Immature natural killer cell (primary cell): ENCODE results near the gene PDE11A. TPM values are rescaled to one million over a fixed set of nuclear protein-coding genes. Genes with fewer than 3 reads are reported as not detected.
"Not testable (repeated sequence)": the region's sequence is repeated elsewhere in the genome, so short reads cannot be mapped to it uniquely, and the experiment has no call there.

Experiments used
- DNase-seq, 3 donors: peaks; one replicate each; pipeline ENCODE4 v3.0.0; 2022; ENCODE audit warnings: mixed read lengths in 1 of 3
- H3K27ac Mint-ChIP-seq, 6 donors: one replicate each; pipeline ENCODE4 v1.8.0; 2020; ENCODE audit warnings: mixed read lengths in 6 of 6, mild to moderate bottlenecking in 5 of 6, inconsistent platforms in 4 of 6, moderate library complexity in 3 of 6
- H3K27me3 Mint-ChIP-seq, 3 donors: one replicate each; pipeline ENCODE4 v1.8.0; 2020 to 2021; ENCODE audit warnings: low read depth in 3 of 3, mild to moderate bottlenecking in 3 of 3, mixed read lengths in 3 of 3, moderate library complexity in 3 of 3, inconsistent platforms in 1 of 3
- H3K36me3 Mint-ChIP-seq, 3 donors: one replicate each; pipeline ENCODE4 v1.8.0; 2020; ENCODE audit warnings: mixed read lengths in 3 of 3, inconsistent platforms in 2 of 3, mild to moderate bottlenecking in 2 of 3
- H3K4me1 Mint-ChIP-seq, 2 donors: one replicate each; pipeline ENCODE4 v1.8.0; 2020; ENCODE audit warnings: inconsistent platforms in 2 of 2, mild to moderate bottlenecking in 2 of 2, mixed read lengths in 2 of 2, moderate library complexity in 1 of 2
- H3K4me3 Mint-ChIP-seq, 5 donors: one replicate each; pipeline ENCODE4 v1.8.0; 2020; ENCODE audit warnings: mild to moderate bottlenecking in 5 of 5, mixed read lengths in 5 of 5, inconsistent platforms in 3 of 5, moderate library complexity in 3 of 5
- H3K9me3 Mint-ChIP-seq, 6 donors: one replicate each; pipeline ENCODE4 v1.8.0; 2020; ENCODE audit warnings: mild to moderate bottlenecking in 6 of 6, mixed read lengths in 6 of 6, inconsistent platforms in 4 of 6, moderate library complexity in 3 of 6
- polyA plus RNA-seq, 3 donors: library from polyadenylated mRNA; unstranded; fragments of 300-500 nt; fragmentation: Illumina TruSeq; gene quantifications; one replicate each; pipeline ENCODE4 v1.2.3, GENCODE V29; 2021

Gene PDE11A
- polyA plus RNA-seq, 3 donors from 2014 or later: not detected

DNA sequence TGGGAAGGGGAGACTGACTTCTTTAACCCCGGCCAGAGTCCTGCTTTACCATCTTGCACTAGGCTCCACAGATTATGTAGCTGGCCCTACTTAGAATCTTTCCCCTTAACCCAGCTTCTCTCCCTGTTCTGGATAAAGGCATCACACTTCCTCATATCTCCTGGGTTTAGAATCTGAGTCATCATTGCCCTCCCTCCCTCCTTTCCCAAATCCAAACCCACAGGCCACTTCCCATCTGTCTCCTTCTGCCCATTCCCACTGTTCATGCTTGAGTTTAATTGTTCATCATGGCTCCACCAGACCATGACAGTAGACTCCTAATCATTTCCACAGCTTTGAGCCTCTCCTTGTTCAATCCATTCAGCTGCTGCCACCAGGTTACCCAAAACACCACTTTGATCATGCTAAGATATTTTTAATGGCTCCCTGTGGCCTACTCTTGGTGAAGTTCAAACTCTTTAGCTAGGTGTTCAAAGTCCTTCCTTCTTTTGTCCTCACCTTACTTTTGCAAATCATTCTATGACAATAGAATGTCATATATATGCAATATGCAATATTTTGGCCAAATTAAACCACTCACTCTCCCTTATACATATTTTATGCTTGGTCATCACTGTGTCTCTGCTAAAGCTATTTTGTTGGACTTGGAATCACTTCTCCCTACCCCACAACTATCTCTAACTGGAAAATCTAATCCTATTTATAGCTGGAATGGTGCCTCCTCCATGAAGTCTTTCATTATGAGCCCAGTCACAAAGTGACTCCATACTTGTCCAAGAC lies 5.5 kb downstream of the PDE11A start:
- Mint-ChIP-seq H3K27me3 (peaks cover 2 to 5% (median 4%) of the 10 kb centered on the region in 3 donors), H3K9me3 (no peaks in the 10 kb centered on the region), H3K36me3 (no peaks in the 10 kb centered on the region), H3K27ac (no peak overlapping the region), H3K4me1 (no peaks in the 10 kb centered on the region), H3K4me3 (no peak overlapping the region)
- DNase-seq: no peak

DNA sequence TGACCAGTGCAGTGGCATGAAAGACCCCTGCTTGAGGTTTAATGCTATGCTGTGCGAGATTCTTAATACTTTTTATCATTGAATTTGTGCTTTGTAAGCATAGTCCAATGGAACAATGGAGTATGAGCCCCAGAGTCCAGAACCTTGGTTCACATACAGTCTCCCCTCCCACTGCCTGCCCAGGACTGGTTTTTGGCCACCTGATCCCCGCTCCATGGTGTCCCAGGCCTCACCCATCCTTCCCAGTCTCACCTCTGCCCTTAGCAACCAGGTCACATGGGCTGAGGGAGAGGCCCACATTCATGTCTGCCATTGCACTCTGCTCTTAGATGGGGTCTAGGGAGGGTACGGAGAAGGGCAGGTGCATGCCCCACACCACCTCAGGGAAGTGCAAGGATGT lies 6.3 kb downstream of the PDE11A start:
- Mint-ChIP-seq H3K9me3 (no peaks in the 10 kb centered on the region), H3K27ac (no peak overlapping the region), H3K27me3 (peaks cover 2 to 5% (median 5%) of the 10 kb centered on the region in 3 donors), H3K36me3 (no peaks in the 10 kb centered on the region), H3K4me1 (no peaks in the 10 kb centered on the region), H3K4me3 (no peak overlapping the region)
- no peak for DNase-seq

DNA sequence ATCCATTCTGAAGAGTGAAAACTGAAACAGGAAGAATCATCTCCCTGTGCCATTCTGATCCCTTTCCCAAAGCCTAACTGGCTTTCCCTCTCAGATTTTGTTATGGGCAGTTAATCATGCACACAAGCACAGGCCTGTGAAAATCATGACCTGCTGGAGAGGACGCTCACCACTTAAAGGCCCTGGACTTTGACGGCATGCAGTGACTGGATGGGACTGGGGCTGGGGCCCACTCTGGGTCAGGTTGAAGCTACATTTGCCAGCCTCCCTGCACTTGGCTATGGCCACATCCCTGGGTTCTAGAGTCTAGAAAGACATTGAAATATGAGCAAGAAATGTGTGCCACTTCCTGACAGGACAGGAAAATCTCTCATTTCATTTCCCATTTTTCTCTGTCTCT lies 12.9 kb downstream of the PDE11A start:
- H3K4me1 Mint-ChIP-seq: no peaks in the 10 kb centered on the region
- peaks cover 0 to 4% (median 0%) of the 10 kb centered on the region in 6 donors for H3K9me3 Mint-ChIP-seq
- no peak overlapping the region for H3K4me3 Mint-ChIP-seq
- no peak for DNase-seq
- H3K27me3 Mint-ChIP-seq: peaks cover 0 to 1% (median 0%) of the 10 kb centered on the region in 3 donors
- no peaks in the 10 kb centered on the region for H3K36me3 Mint-ChIP-seq
- H3K27ac Mint-ChIP-seq: no peak overlapping the region

DNA sequence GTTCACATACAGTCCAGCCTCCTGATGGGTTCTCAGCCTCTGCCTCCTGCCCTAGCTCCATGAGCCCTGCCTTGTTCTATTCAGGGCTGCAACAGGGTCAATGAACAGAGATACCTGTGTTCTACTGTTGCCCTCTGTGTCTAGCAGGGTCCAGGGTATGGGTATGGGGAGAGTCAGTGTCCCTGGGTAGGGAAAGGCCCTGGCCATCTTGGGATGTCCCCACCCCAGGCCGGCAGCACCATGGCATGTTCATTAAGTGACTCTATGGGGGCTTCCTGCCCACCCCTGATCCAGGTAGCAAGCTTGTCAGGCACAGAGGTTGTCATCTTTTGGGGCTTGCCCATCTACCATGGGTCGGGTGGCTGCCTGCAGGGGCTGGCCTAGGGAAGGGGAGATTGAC lies 13.5 kb downstream of the PDE11A start:
- Mint-ChIP-seq H3K4me3 (no peak overlapping the region), H3K4me1 (no peaks in the 10 kb centered on the region), H3K27ac (no peak overlapping the region), H3K9me3 (peaks cover 0 to 4% (median 0%) of the 10 kb centered on the region in 6 donors), H3K27me3 (peaks cover 0 to 1% (median 0%) of the 10 kb centered on the region in 3 donors), H3K36me3 (no peaks in the 10 kb centered on the region)
- no peak for DNase-seq

DNA sequence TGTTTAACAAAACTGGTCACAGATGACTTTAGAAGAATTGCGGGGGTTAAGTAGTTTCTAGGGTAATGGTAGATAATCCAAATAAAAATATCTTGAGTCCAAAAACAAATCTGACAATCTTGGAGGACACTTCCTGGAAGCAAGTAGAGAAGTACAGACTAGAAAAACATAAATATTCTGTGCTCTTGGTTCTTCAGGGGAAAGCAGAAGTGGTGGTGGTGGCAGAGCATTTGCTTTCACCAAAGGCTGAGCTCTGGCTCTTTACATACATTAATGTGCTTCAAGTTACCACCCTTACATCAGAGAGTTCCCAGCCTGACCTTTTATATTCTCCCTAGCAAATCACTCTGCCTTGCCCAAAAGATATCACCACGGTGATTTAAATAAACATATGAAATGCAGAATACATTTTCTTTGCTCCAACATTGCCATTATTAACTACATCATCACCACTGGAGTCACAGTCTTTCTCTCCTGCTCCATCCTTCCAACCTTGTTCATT lies 15.3 kb downstream of the PDE11A start:
- H3K27me3 Mint-ChIP-seq: peaks cover 0 to 1% (median under 1%) of the 10 kb centered on the region in 3 donors
- no peak overlapping the region for H3K4me3 Mint-ChIP-seq
- no peak overlapping the region for H3K27ac Mint-ChIP-seq
- H3K9me3 Mint-ChIP-seq: peaks cover 0 to 4% (median 0%) of the 10 kb centered on the region in 6 donors
- no peaks in the 10 kb centered on the region for H3K36me3 Mint-ChIP-seq
- DNase-seq: no peak
- H3K4me1 Mint-ChIP-seq: no peaks in the 10 kb centered on the region

DNA sequence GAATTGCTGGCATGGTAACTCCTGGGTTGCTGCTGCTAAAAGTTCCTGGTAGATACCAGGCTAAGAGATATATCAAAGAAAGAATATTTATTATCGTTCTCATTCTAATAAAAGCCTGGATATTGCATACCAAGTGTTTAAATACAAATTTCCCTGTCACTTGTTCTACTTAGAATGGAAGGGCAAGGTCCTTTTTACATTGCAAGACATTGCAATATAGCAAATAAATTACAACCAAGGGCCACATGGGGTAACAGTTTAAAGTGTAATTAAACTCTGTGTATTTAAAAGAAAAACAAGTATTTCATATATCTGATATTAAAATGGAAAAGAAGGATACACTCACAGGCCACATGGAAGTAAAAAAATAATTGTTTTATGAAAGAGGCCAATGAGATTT lies 16.2 kb downstream of the PDE11A start:
- Mint-ChIP-seq H3K9me3 (peaks cover 0 to 4% (median 0%) of the 10 kb centered on the region in 6 donors), H3K27ac (no peak overlapping the region), H3K4me3 (no peak overlapping the region), H3K27me3 (peaks cover 0 to 2% (median under 1%) of the 10 kb centered on the region in 3 donors), H3K36me3 (no peaks in the 10 kb centered on the region), H3K4me1 (no peaks in the 10 kb centered on the region)
- no peak for DNase-seq

DNA sequence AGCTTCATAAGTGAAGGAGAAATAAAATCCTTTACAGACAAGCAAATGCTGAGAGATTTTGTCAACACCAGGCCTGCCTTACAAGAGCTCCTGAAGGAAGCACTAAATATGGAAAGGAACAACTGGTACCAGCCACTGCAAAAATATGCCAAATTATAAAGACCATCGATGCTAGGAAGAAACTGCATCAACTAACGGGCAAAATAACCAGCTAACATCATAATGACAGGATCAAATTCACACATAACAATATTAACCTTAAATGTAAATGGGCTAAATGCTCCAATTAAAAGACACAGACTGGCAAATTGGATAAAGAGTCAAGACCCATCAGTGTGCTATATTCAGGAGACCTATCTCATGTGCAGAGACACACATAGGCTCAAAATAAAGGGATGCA lies 21.3 kb downstream of the PDE11A start:
- not testable (repeated sequence) for H3K9me3 Mint-ChIP-seq, H3K27ac Mint-ChIP-seq, H3K4me1 Mint-ChIP-seq, H3K4me3 Mint-ChIP-seq, H3K27me3 Mint-ChIP-seq, DNase-seq, H3K36me3 Mint-ChIP-seq

DNA sequence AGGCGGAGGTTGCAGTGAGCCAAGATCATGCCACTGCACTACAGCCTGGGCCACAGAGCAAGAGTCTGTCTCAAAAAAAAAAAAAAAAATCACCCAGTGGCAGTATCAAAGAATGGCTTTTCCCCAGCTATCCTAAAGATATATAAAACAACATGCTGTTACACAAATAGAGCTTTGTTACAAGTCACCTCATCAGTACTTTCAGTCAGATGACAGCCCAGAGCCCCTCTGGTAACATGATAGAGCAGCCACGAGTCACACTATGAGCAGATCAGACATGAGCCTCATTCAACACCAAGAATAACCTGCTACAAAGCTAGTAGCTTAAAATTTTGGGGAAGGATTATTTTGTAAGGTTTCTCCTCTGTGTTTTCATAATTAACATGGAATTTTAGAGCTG lies 25.2 kb downstream of the PDE11A start:
- peaks cover 0 to 5% (median 0%) of the 10 kb centered on the region in 6 donors for H3K9me3 Mint-ChIP-seq
- no peak for DNase-seq
- H3K27ac Mint-ChIP-seq: no peak overlapping the region
- peaks cover 0 to 4% (median 3%) of the 10 kb centered on the region in 3 donors for H3K27me3 Mint-ChIP-seq
- H3K4me1 Mint-ChIP-seq: no peaks in the 10 kb centered on the region
- H3K36me3 Mint-ChIP-seq: peaks cover 0 to 4% (median 0%) of the 10 kb centered on the region in 3 donors
- no peak overlapping the region for H3K4me3 Mint-ChIP-seq

DNA sequence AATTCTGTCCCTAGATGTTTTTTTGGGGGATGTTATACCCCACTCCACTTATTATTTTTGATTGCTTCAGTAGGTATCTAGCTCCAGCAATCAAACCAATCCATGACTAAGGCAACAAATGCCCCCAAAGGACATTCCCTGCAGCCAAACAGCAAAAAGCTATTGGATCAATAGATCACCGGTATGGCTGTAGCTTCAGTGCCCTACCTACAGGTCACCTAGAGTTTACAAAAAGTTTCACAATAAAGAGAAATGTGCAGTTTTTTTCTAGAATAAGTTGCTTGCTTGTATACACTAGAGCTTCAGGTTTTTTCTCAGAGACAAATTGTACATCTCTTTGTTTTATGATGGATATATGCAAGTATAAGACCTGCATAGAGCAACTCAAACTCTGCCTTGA lies 27.7 kb downstream of the PDE11A start:
- Mint-ChIP-seq H3K27me3 (peaks cover 0 to 6% (median 2%) of the 10 kb centered on the region in 3 donors), H3K9me3 (peaks cover 0 to 3% (median 0%) of the 10 kb centered on the region in 6 donors), H3K4me3 (no peak overlapping the region), H3K4me1 (no peaks in the 10 kb centered on the region), H3K36me3 (peaks cover 0 to 4% (median 0%) of the 10 kb centered on the region in 3 donors), H3K27ac (no peak overlapping the region)
- no peak for DNase-seq

DNA sequence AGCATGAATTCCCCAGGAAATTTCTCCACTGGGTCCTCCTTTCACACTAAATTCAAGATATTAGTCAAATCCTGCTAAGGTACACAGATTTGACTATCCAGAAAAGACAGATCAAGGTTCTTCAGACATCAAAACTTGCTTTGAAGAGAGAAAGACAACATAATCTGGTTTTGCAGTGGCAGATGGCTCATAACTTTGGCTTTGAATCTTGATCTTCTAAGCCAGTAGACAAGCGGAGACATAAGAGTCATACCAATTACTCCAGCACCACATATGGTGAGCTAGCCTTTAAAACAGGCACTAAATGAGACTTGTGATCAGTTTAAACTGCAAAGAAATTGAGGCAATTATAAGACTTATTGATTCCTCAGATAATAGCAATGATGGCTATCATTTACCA lies 29.3 kb downstream of the PDE11A start:
- peaks cover 0 to 6% (median 0%) of the 10 kb centered on the region in 6 donors for H3K9me3 Mint-ChIP-seq
- H3K4me1 Mint-ChIP-seq: no peaks in the 10 kb centered on the region
- no peak overlapping the region for H3K4me3 Mint-ChIP-seq
- peaks cover 0 to 4% (median 0%) of the 10 kb centered on the region in 3 donors for H3K36me3 Mint-ChIP-seq
- H3K27me3 Mint-ChIP-seq: peaks cover 2 to 8% (median 2%) of the 10 kb centered on the region in 3 donors
- no peak overlapping the region for H3K27ac Mint-ChIP-seq
- DNase-seq: no peak

DNA sequence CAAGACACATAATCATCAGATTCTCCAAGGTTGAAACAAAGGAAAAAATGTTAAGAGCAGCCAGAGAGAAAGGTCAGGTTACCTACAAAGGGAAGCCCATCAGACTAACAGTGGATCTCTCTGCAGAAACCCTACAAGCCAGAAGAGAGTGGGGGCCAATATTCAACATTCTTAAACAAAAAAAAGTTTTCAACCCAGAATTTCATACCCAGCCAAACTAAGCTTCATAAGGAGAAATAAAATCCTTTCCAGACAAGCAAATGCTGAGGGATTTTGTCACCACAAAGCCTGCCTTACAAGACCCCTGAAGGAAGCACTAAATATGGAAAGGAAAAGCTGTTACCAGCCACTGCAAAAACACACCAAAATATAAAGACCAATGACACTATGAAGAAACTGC lies 39.0 kb downstream of the PDE11A start:
- not testable (repeated sequence) for H3K9me3 Mint-ChIP-seq, H3K27ac Mint-ChIP-seq

DNA sequence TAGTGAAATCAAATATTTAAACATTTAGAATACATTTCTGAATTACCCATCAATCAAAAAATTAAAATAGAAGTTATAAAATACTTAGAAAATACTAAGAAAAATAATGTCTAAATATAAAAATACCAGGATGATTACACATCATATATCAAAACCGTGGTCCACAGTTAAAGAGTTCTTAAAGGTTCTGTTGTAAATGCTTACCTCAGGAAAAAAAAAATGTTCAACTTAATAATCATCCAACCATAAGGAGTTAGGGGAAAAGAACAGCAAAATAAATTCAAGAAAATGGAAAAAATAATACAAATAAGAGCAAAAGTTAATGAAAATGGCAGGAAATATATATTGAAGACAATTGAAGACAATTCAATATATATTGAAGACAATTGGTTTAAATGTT lies 43.2 kb downstream of the PDE11A start:
- Mint-ChIP-seq H3K36me3 (peaks cover 0 to 3% (median 0%) of the 10 kb centered on the region in 3 donors), H3K4me1 (no peaks in the 10 kb centered on the region), H3K9me3 (peaks cover 0 to 6% (median 2%) of the 10 kb centered on the region in 6 donors), H3K4me3 (no peak overlapping the region), H3K27ac (no peak overlapping the region), H3K27me3 (peaks cover 0 to 4% (median under 1%) of the 10 kb centered on the region in 3 donors)
- no peak for DNase-seq

More for the DNA sequence above, 39.0 kb downstream of the PDE11A start:
- H3K4me3 Mint-ChIP-seq, DNase-seq, H3K27me3 Mint-ChIP-seq, H3K36me3 Mint-ChIP-seq, H3K4me1 Mint-ChIP-seq: not testable (repeated sequence)

DNA sequence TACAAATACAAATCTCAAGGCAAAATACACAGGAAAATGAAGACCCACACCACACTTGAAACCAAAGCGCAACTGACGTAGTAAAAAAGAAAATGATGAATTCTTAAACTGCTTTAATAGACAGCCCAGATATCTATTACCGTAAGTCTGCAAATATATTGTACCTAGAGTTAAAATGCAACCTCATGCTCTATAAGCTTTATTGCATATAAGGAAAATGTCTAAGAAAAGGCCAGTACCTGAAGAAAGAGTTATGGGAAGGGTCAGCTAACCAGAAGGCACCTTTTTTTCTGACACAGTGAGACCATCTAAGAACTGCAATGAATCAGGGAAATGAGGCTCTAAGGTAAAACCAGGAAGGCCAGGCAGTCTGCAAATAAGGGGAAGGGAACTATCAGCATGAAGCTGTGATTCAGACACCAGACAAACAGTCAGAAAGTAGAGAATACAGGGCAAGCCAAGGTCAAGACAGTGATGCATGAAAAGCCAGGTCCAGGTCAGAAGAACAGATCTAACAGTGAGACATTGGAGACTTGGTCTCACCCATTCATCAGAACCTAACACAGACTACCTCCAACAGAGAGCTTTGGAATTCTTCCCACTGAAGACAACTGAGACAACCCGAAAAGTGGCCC lies 46.9 kb downstream of the PDE11A start:
- Mint-ChIP-seq H3K4me3 (no peak overlapping the region), H3K27ac (no peak overlapping the region), H3K4me1 (no peaks in the 10 kb centered on the region), H3K36me3 (no peaks in the 10 kb centered on the region), H3K27me3 (peaks cover 0 to 3% (median 3%) of the 10 kb centered on the region in 3 donors), H3K9me3 (no peaks in the 10 kb centered on the region)
- no peak for DNase-seq

DNA sequence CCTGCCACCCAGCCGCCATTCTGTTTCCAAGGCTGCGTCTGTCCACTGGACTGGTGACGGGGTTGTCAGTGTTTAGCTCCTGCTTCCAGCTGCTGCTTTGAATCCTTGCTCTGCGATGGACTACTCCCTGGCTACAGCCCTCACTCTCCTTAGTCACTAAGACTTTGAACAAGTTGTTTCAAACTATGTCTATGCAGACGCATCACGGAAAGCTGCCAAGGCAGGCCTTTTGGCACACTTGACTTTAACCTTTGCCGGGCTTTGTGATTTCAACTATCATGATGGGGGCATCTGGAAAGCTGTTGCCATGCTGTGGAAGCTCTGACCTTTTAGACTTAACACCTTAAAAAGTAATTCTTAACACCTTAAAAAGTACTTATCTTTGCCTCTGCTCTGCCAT lies 54.4 kb downstream of the PDE11A start:
- H3K27ac Mint-ChIP-seq: no peak overlapping the region
- no peaks in the 10 kb centered on the region for H3K36me3 Mint-ChIP-seq
- H3K4me1 Mint-ChIP-seq: no peaks in the 10 kb centered on the region
- DNase-seq: no peak
- H3K4me3 Mint-ChIP-seq: no peak overlapping the region
- H3K27me3 Mint-ChIP-seq: peaks cover 0 to 4% (median 3%) of the 10 kb centered on the region in 3 donors
- peaks cover 0 to 2% (median 0%) of the 10 kb centered on the region in 6 donors for H3K9me3 Mint-ChIP-seq
